ENCODE data around the gene SLC16A4.

Gene SLC16A4

GRCh38 chr1:110319332-110320167 is 71.3 kb downstream of the SLC16A4 start:
- no peak overlapping the region for H3K4me3 ChIP-seq (replicated peaks; ENCODE audit: low read depth, low read length)
- TF ChIP-seq CTCF (IDR thresholded peaks at IDR 0.05; ENCODE audit: low read length, missing control alignments): no peak
- peak; percentile 21 for DNase-seq (ENCODE audit: low read depth)

- TF ChIP-seq CTCF (IDR thresholded peaks at IDR 0.05; ENCODE audit: low read length, missing control alignments): no peak
- DNase-seq (ENCODE audit: low read depth): no peak
- no peak overlapping the region for H3K4me3 ChIP-seq (replicated peaks; ENCODE audit: low read depth, low read length)
Measured at GRCh38 chr1:110318046-110318445, 72.8 kb downstream of the SLC16A4 start.

- DNase-seq (ENCODE audit: low read depth): no peak
- no peak for TF ChIP-seq CTCF (IDR thresholded peaks at IDR 0.05; ENCODE audit: low read length, missing control alignments)
- H3K4me3 ChIP-seq (replicated peaks; ENCODE audit: low read depth, low read length): no peak overlapping the region
Measured at GRCh38 chr1:110316735-110317134, 74.1 kb downstream of the SLC16A4 start.

Measured in fibroblast of pulmonary artery (primary cell).